ENCODE data around the gene TTLL12. TPM values are rescaled to one million over a fixed set of nuclear protein-coding genes. Genes with fewer than 3 reads are reported as not detected.

TTLL12 gene
- total and polyA plus RNA-seq, 4 donors: 12.2 to 16.4 (median 13.4) TPM

- intact Hi-C loops (cut with DNase I): no loop called here
- ATAC-seq (ENCODE audit: low FRiP score) (no peak), DNase-seq (no peak)
- 77 to 79% methylated on average over 15 to 16 of the region's 16 CpGs for WGBS, 2 donors
- Histone ChIP-seq H3K9me3 (ENCODE audit: control insufficient read depth, low read length) (no peaks in the 10 kb centered on the region), H3K36me3 (ENCODE audit: control insufficient read depth in 1 of 2, insufficient read depth in 2 of 2, low read length in 1 of 2) (no peaks in the 10 kb centered on the region), H3K27ac (ENCODE audit: low read depth in 1 of 2, low read length in 2 of 2) (no peak overlapping the region), H3K4me1 (ENCODE audit: control insufficient read depth in 1 of 2, insufficient read depth in 2 of 2, low read length in 2 of 2) (peaks cover 0 to 3% of the 10 kb centered on the region in 2 donors), H3K4me3 (ENCODE audit: low read length in 2 of 2) (no peak overlapping the region), H3K27me3 (ENCODE audit: control insufficient read depth in 1 of 2, insufficient read depth in 2 of 2, low read length in 1 of 2) (no peaks in the 10 kb centered on the region)
Measured at GRCh38 chr22:43129426-43130425, 57.2 kb downstream of the TTLL12 start.

DNA sequence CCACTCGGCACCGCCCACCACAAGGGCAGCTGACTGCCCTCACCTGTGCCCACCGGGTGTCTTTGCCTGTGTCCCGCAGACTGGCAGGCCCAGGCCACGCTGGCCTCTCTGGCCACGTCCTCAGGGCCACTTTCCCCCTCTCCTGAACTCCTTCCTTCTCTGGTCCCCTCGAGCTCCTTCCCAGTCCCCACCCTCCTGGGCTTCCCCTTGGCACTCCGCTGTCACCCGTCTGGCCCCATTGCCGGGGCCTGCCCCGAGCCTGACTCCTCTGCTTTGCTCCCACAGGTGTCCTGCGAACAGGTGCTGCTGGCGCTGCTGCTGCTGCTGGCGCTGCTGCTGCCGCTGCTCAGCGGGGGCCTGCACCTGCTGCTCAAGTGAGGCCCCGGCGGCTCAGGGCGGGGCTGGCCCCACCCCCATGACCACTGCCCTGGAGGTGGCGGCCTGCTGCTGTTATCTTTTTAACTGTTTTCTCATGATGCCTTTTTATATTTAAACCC lies 58.0 kb downstream of the TTLL12 start:
- ATAC-seq (ENCODE audit: low FRiP score) (no peak), DNase-seq (no peak)
- Histone ChIP-seq H3K27ac (ENCODE audit: low read depth in 1 of 2, low read length in 2 of 2) (no peak overlapping the region), H3K4me1 (ENCODE audit: control insufficient read depth in 1 of 2, insufficient read depth in 2 of 2, low read length in 2 of 2) (peaks cover 0 to 3% of the 10 kb centered on the region in 2 donors), H3K27me3 (ENCODE audit: control insufficient read depth in 1 of 2, insufficient read depth in 2 of 2, low read length in 1 of 2) (no peaks in the 10 kb centered on the region), H3K9me3 (ENCODE audit: control insufficient read depth, low read length) (no peaks in the 10 kb centered on the region), H3K4me3 (ENCODE audit: low read length in 2 of 2) (no peak overlapping the region), H3K36me3 (ENCODE audit: control insufficient read depth in 1 of 2, insufficient read depth in 2 of 2, low read length in 1 of 2) (no peaks in the 10 kb centered on the region)
- WGBS, 2 donors: 72 to 78% methylated on average over 19 to 20 of the region's 20 CpGs
- intact Hi-C loops (cut with DNase I): no loop called here

GRCh38 chr22:43128116-43128515 lies 58.8 kb downstream of the TTLL12 start:
- no peak for ATAC-seq (ENCODE audit: low FRiP score)
- no peak for DNase-seq
- no peaks in the 10 kb centered on the region for H3K9me3 ChIP-seq (ENCODE audit: control insufficient read depth, low read length)
- intact Hi-C loops (cut with DNase I): no loop called here
- H3K4me3 ChIP-seq (ENCODE audit: low read length in 2 of 2): no peak overlapping the region
- no peaks in the 10 kb centered on the region for H3K27me3 ChIP-seq (ENCODE audit: control insufficient read depth in 1 of 2, insufficient read depth in 2 of 2, low read length in 1 of 2)
- no peaks in the 10 kb centered on the region for H3K36me3 ChIP-seq (ENCODE audit: control insufficient read depth in 1 of 2, insufficient read depth in 2 of 2, low read length in 1 of 2)
- 78 to 80% methylated on average over 13 of the region's 13 CpGs for WGBS, 2 donors
- no peak overlapping the region for H3K27ac ChIP-seq (ENCODE audit: low read depth in 1 of 2, low read length in 2 of 2)
- H3K4me1 ChIP-seq (ENCODE audit: control insufficient read depth in 1 of 2, insufficient read depth in 2 of 2, low read length in 2 of 2): peaks cover 0 to 3% of the 10 kb centered on the region in 2 donors

DNA sequence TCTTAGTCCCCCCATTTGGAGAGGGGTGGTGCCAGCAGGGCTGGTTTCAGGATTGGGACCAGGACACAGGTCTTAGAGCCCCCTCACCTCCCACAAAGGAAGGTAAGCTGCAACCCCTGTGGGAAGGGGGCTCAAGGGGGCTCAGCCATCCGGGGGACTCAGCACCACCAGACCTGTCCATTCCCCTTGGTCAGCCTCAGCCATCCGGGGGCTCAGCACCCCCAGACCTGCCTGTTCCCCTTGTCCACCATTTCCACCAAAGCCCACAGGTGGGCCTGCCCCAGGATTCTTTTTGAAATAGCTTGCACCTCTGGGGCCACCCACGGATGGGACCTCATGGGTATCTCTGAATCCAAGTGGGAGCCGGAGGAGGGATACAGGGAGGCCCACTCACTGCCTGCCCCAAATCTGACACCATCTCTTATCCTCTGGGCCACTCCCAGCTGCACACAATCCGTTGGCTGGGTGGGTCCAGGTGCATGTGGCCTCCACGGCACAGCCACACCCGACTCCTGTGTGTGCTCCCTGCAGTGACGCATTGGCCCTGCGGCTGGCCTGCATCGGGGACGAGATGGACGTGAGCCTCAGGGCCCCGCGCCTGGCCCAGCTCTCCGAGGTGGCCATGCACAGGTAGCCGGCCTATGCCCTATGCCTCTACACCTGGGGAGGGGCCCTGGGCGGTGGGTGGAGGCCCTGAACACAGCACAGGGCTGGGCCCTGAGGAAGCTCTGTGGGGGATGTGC lies 59.6 kb downstream of the TTLL12 start:
- H3K4me3 ChIP-seq (ENCODE audit: low read length in 2 of 2): no peak overlapping the region
- no peaks in the 10 kb centered on the region for H3K36me3 ChIP-seq (ENCODE audit: control insufficient read depth in 1 of 2, insufficient read depth in 2 of 2, low read length in 1 of 2)
- ATAC-seq (ENCODE audit: low FRiP score): no peak
- no peak for DNase-seq
- H3K27ac ChIP-seq (ENCODE audit: low read depth in 1 of 2, low read length in 2 of 2): no peak overlapping the region
- H3K4me1 ChIP-seq (ENCODE audit: control insufficient read depth in 1 of 2, insufficient read depth in 2 of 2, low read length in 2 of 2): peaks cover 0 to 3% of the 10 kb centered on the region in 2 donors
- 91 to 94% methylated on average over 17 of the region's 17 CpGs for WGBS, 2 donors
- no peaks in the 10 kb centered on the region for H3K9me3 ChIP-seq (ENCODE audit: control insufficient read depth, low read length)
- no peaks in the 10 kb centered on the region for H3K27me3 ChIP-seq (ENCODE audit: control insufficient read depth in 1 of 2, insufficient read depth in 2 of 2, low read length in 1 of 2)
- intact Hi-C loops (cut with DNase I): no loop called here

GRCh38 chr22:43126501-43127165 lies 60.3 kb downstream of the TTLL12 start:
- Histone ChIP-seq H3K27ac (ENCODE audit: low read depth in 1 of 2, low read length in 2 of 2) (no peak overlapping the region), H3K4me3 (ENCODE audit: low read length in 2 of 2) (no peak overlapping the region), H3K4me1 (ENCODE audit: control insufficient read depth in 1 of 2, insufficient read depth in 2 of 2, low read length in 2 of 2) (peaks cover 0 to 2% of the 10 kb centered on the region in 2 donors), H3K9me3 (ENCODE audit: control insufficient read depth, low read length) (no peaks in the 10 kb centered on the region), H3K27me3 (ENCODE audit: control insufficient read depth in 1 of 2, insufficient read depth in 2 of 2, low read length in 1 of 2) (no peaks in the 10 kb centered on the region), H3K36me3 (ENCODE audit: control insufficient read depth in 1 of 2, insufficient read depth in 2 of 2, low read length in 1 of 2) (no peaks in the 10 kb centered on the region)
- no peak for DNase-seq
- 55 to 66% methylated on average over 5 of the region's 5 CpGs for WGBS, 2 donors
- intact Hi-C loops (cut with DNase I): no loop called here
- no peak for ATAC-seq (ENCODE audit: low FRiP score)

- Histone ChIP-seq H3K36me3 (ENCODE audit: control insufficient read depth in 1 of 2, insufficient read depth in 2 of 2, low read length in 1 of 2) (no peaks in the 10 kb centered on the region), H3K27ac (ENCODE audit: low read depth in 1 of 2, low read length in 2 of 2) (no peak overlapping the region), H3K4me3 (ENCODE audit: low read length in 2 of 2) (no peak overlapping the region), H3K4me1 (ENCODE audit: control insufficient read depth in 1 of 2, insufficient read depth in 2 of 2, low read length in 2 of 2) (no peaks in the 10 kb centered on the region), H3K9me3 (ENCODE audit: control insufficient read depth, low read length) (no peaks in the 10 kb centered on the region), H3K27me3 (ENCODE audit: control insufficient read depth in 1 of 2, insufficient read depth in 2 of 2, low read length in 1 of 2) (no peaks in the 10 kb centered on the region)
- 85 to 90% methylated on average over 7 of the region's 7 CpGs for WGBS, 2 donors
- intact Hi-C loops (cut with DNase I): no loop called here
- no peak for ATAC-seq (ENCODE audit: low FRiP score)
- no peak for DNase-seq
Measured at GRCh38 chr22:43118953-43119458, 67.9 kb downstream of the TTLL12 start.

GRCh38 chr22:43118024-43118849 lies 68.7 kb downstream of the TTLL12 start:
- H3K27me3 ChIP-seq (ENCODE audit: control insufficient read depth in 1 of 2, insufficient read depth in 2 of 2, low read length in 1 of 2): no peaks in the 10 kb centered on the region
- no peaks in the 10 kb centered on the region for H3K4me1 ChIP-seq (ENCODE audit: control insufficient read depth in 1 of 2, insufficient read depth in 2 of 2, low read length in 2 of 2)
- ATAC-seq (ENCODE audit: low FRiP score): no peak
- no peaks in the 10 kb centered on the region for H3K9me3 ChIP-seq (ENCODE audit: control insufficient read depth, low read length)
- no peak overlapping the region for H3K4me3 ChIP-seq (ENCODE audit: low read length in 2 of 2)
- intact Hi-C loops (cut with DNase I): no loop called here
- H3K27ac ChIP-seq (ENCODE audit: low read depth in 1 of 2, low read length in 2 of 2): no peak overlapping the region
- H3K36me3 ChIP-seq (ENCODE audit: control insufficient read depth in 1 of 2, insufficient read depth in 2 of 2, low read length in 1 of 2): no peaks in the 10 kb centered on the region
- no peak for DNase-seq
- WGBS, 2 donors: 80 to 85% methylated on average over 21 of the region's 21 CpGs

DNA sequence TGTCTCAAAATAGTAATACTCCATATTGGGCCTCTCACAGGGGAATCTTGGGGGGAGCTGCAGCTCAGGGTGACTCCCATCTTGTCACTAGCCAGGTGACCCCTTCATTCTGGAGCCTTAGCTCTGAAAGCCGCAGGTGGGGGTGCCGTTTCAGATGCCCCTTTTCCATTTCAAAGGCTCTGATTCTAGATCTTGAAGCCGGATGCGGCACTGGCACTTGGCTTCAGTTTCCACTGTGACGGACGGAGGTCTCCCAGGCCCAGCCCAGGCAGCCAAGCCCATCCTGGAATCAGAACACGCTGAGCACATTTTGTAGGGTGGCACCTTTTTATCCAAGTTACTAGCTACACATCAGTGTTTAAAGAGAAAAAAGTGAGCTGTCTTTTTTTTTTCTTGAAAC lies 70.0 kb downstream of the TTLL12 start:
- 89 to 92% methylated on average over 7 of the region's 7 CpGs for WGBS, 2 donors
- H3K9me3 ChIP-seq (ENCODE audit: control insufficient read depth, low read length): no peaks in the 10 kb centered on the region
- ATAC-seq (ENCODE audit: low FRiP score) (no peak), DNase-seq (no peak)
- no peak overlapping the region for H3K27ac ChIP-seq (ENCODE audit: low read depth in 1 of 2, low read length in 2 of 2)
- intact Hi-C loops (cut with DNase I): no loop called here
- no peaks in the 10 kb centered on the region for H3K27me3 ChIP-seq (ENCODE audit: control insufficient read depth in 1 of 2, insufficient read depth in 2 of 2, low read length in 1 of 2)
- no peaks in the 10 kb centered on the region for H3K4me1 ChIP-seq (ENCODE audit: control insufficient read depth in 1 of 2, insufficient read depth in 2 of 2, low read length in 2 of 2)
- H3K36me3 ChIP-seq (ENCODE audit: control insufficient read depth in 1 of 2, insufficient read depth in 2 of 2, low read length in 1 of 2): no peaks in the 10 kb centered on the region
- no peak overlapping the region for H3K4me3 ChIP-seq (ENCODE audit: low read length in 2 of 2)

Data from aorta (tissue), 5 donors.